Right lobe of liver (tissue), 6 donors: ENCODE data around the gene CACNA1C. TPM values are rescaled to one million over a fixed set of nuclear protein-coding genes. Genes with fewer than 3 reads are reported as not detected.

Experiments used
- ATAC-seq, 4 donors: fragments of 200-7000 bp; cut with Tn5 transposase; one replicate each; pipeline ENCODE4 v1.9.1; 2020; ENCODE audit warnings: mild to moderate bottlenecking in 4 of 4, moderate library complexity in 4 of 4
- DNase-seq, 3 donors: peaks; one replicate each; pipeline ENCODE4 v3.0.0-alpha.2; 2020
- H3K27ac ChIP-seq, 3 donors: fragments of 200-600 bp; one replicate each; pipeline ENCODE4 v1.8.0; 2022
- H3K27me3 ChIP-seq, 2 donors: fragments of 200-600 bp; one replicate each; pipeline ENCODE4 v1.8.0; 2022
- H3K36me3 ChIP-seq, 4 donors: fragments of 200-600 bp; sonication (generic) in 1 of 4; one replicate each; pipeline versions ENCODE4 v1.5.1 to v1.8.0; 2017 to 2022; ENCODE audit warnings: control low read depth in 1 of 4
- H3K4me1 ChIP-seq, 4 donors: fragments of 200-600 bp; sonication (generic) in 1 of 4; one replicate each; pipeline versions ENCODE4 v1.5.1 to v1.8.0; 2017 to 2022; ENCODE audit warnings: control low read depth in 1 of 4
- H3K4me3 ChIP-seq, 3 donors: fragments of 200-600 bp; one replicate each; pipeline ENCODE4 v1.8.0; 2022
- H3K9me3 ChIP-seq, 4 donors: fragments of 200-600 bp; sonication (generic) in 1 of 4; one replicate each; pipeline versions ENCODE4 v1.5.1 to v1.8.0; 2017 to 2022; ENCODE audit warnings: control low read depth in 1 of 4
- CTCF ChIP-seq, 4 donors: fragments of 200-600 bp in 3 of 4; fragments of 450-650 bp in 1 of 4; IDR thresholded peaks; one replicate each; pipeline versions ENCODE4 v1.5.1 to v1.8.0; 2016 to 2022; ENCODE audit warnings: antibody characterized with exemption in 4 of 4, mild to moderate bottlenecking in 2 of 4
- POLR2A ChIP-seq: fragments of 450-650 bp; IDR thresholded peaks from one replicate; pipeline ENCODE4 v1.6.1; 2017; ENCODE audit warnings: antibody characterized with exemption, mild to moderate bottlenecking
- WGBS: methylation state at CpG from one replicate; pipeline ENCODE4 v1.1.6; 2018; ENCODE audit warnings: low coverage, low lambda C conversion rate; ENCODE audit not compliant: insufficient coverage; ENCODE audit errors: missing lambda C conversion rate; 5-methylcytosine and 5-hydroxymethylcytosine counted together
- intact Hi-C, 2 donors: fragments of 100-400 bp; cut with DNase I; formaldehyde crosslinking; loops; one replicate each; pipeline versions ENCODE4 v1.11.2 to v1.14.1; 2022
- total RNA-seq, 6 experiments: library from RNA; depleted of rRNA in 2 of 6; stranded (reverse); fragments of >200 nt in 2 of 6; fragmentation: NEBNext Ultra II Directional in 3 of 6; extraction: Animal tissue kit (Norgen Biotek cat#: 25700) in 3 of 6; gene quantifications; one replicate each; pipeline versions ENCODE4 v1.1.0 to v1.2.4, GENCODE V29; 2016 to 2023
- donor health status: DM: no; HTN: yes; CAD: no.
- donor health status: DM: no; HTN: no; CAD: no.
- donor health status: DM: no; HTN: no; CAD: no.
- donor health status: DM: no; HTN: yes; CAD: no.
- donor health status: DM: no; HTN: yes; CAD: no.

Gene CACNA1C
- total RNA-seq, 6 experiments from 2014 or later, result 0.18 to 1.0 (median 0.57) TPM

DNA sequence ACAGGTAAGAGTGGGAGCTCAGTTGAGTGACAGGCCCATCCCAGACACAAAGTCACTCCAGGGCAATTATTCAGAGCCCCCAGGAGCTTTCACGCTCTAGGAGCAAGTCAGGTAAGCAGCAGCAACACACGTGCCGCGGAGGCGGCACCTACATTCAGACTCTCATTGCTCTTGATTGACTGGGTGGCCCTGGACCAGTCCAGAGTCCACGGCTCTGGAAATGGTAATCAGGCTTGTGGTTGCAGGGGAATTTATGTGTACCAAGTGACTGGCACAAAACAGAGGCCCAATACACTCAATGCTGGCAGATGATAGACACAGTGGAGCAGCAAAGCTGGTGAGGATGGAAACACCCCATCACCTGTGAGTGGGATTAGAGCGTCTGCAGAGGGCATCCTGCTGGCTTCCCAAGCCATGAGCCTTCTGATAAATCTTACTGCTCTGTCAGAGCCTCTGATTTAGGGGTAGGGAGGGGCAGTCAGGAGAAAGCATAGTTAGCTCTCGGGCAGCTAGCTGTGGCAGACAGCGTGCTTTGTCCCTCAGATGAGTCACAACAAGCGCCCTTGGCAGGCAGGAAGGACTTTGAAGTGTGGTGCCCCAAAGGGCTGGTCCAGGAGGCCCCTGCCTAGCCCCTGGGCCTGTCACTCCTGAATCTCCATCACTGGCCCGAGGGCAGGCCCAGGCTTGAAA lies 344.7 kb downstream of the CACNA1C start:
- Histone ChIP-seq H3K27me3 (no peaks in the 10 kb centered on the region), H3K27ac (no peak overlapping the region), H3K36me3 (no peaks in the 10 kb centered on the region), H3K4me3 (no peak overlapping the region), H3K4me1 (no peaks in the 10 kb centered on the region), H3K9me3 (no peaks in the 10 kb centered on the region)
- ATAC-seq (no peak), DNase-seq (no peak)
- TF ChIP-seq CTCF (IDR thresholded peaks at IDR 0.05) (no peak), POLR2A (no peak)
- WGBS, result 47% methylated on average over 2 of the region's 11 CpGs
- intact Hi-C loops, result no loop called here

DNA sequence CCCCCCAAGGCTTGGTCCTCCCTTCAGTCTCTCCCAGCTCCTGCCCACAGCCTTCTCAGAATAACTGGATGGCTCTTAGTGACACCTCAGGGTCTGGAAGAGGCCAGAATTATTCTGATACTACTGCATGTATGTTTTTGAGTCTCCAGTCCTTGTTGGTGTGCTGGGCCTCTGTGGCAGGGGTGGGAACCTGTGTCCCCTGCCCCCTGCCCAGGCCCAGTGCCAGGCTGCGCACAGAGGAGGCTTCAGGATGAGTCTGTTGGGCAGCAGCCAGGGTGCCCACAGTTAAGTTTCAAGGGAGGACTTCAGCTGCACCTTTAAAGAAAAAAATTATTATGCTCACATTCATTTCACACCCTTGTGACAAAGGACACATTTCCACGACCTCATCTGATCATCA lies 348.3 kb downstream of the CACNA1C start:
- H3K27me3 ChIP-seq, result no peaks in the 10 kb centered on the region
- 29% methylated on average over 2 of the region's 2 CpGs for WGBS
- H3K27ac ChIP-seq, result no peak overlapping the region
- TF ChIP-seq POLR2A (no peak), CTCF (IDR thresholded peaks at IDR 0.05) (no peak)
- intact Hi-C loops, result no loop called here
- H3K4me3 ChIP-seq, result no peak overlapping the region
- H3K4me1 ChIP-seq, result no peaks in the 10 kb centered on the region
- no peaks in the 10 kb centered on the region for H3K9me3 ChIP-seq
- ATAC-seq (no peak), DNase-seq (no peak)
- H3K36me3 ChIP-seq, result no peaks in the 10 kb centered on the region

- no peaks in the 10 kb centered on the region for H3K27me3 ChIP-seq
- DNase-seq (no peak), ATAC-seq (no peak)
- no peaks in the 10 kb centered on the region for H3K36me3 ChIP-seq
- 37% methylated on average over 3 of the region's 5 CpGs for WGBS
- no peak overlapping the region for H3K27ac ChIP-seq
- intact Hi-C loops, result no loop called here
- H3K4me3 ChIP-seq, result no peak overlapping the region
- TF ChIP-seq POLR2A (no peak), CTCF (IDR thresholded peaks at IDR 0.05) (no peak)
- H3K9me3 ChIP-seq, result no peaks in the 10 kb centered on the region
- no peaks in the 10 kb centered on the region for H3K4me1 ChIP-seq
These were observed 349.3 kb downstream of the CACNA1C start for GRCh38 chr12:2402073-2402579.

DNA sequence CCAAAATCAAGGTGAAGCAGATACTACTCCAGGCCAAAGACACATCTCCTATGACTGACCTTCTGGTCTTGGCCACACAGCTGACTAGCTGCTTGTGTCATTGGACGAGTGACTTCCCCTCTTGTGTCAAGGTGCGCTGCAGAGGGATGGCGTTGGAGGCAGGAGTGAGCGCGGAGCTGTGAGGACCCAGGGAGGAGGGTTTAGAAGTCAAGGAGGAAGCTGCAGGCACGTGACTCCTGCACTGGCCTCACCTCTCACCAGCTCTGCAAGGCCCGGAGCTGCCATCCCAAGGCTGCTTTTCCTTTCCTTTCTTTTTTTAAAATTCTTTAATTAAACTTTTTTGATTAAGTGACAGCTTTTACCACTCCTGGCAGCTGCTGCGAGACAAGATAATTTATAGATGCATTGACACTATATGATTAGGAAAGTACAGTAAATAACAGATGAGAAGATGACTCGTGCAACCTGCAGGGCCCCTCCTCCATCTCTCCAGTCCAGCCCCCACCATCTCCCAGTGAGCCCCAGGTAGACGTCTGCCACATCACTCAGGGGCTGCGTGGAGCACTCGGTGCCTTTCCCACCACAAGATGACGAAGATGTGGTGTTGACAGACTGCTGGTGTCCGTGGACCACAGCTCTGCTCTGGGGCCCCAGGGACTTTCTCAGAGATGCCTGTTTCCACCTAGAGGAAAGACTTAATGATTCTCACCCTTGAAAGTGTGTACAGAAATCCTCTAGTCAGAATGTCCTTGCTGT lies 350.6 kb downstream of the CACNA1C start:
- no peak overlapping the region for H3K27ac ChIP-seq
- intact Hi-C loops, result no loop called here
- no peak overlapping the region for H3K4me3 ChIP-seq
- no peaks in the 10 kb centered on the region for H3K36me3 ChIP-seq
- ATAC-seq (no peak), DNase-seq (no peak)
- H3K4me1 ChIP-seq, result no peaks in the 10 kb centered on the region
- WGBS, result 53% methylated on average over 6 of the region's 14 CpGs
- no peaks in the 10 kb centered on the region for H3K27me3 ChIP-seq
- TF ChIP-seq CTCF (IDR thresholded peaks at IDR 0.05) (no peak), POLR2A (no peak)
- no peaks in the 10 kb centered on the region for H3K9me3 ChIP-seq
